Stimulated activated CD8-positive, alpha-beta memory T cell treated with anti-CD3 and anti-CD28 coated beads, Interleukin-15, amount 100 ng/mL, for 24 hours (primary cell): ENCODE measurements around the gene OLFML1.
"Not testable (repeated sequence)": the region's sequence is repeated elsewhere in the genome, so short reads cannot be mapped to it uniquely, and the experiment has no call there.

ENCODE experiments used
- DNase-seq: peaks from one replicate; pipeline ENCODE4 v3.0.0-alpha.2; 2020; ENCODE audit warnings: low read depth

Gene OLFML1

GRCh38 chr11:7512525-7513233, 27.4 kb downstream of the OLFML1 start:
- no peak for DNase-seq

- DNase-seq: peak; percentile 70
Measured at GRCh38 chr11:7513234-7514098, 28.2 kb downstream of the OLFML1 start, which contains the start of gene PPFIBP2. Gene PPFIBP2, plus strand, starts transcription at chr11:7513999. Its CDS starts 35,477 bp downstream, at chr11:7549476.

DNA sequence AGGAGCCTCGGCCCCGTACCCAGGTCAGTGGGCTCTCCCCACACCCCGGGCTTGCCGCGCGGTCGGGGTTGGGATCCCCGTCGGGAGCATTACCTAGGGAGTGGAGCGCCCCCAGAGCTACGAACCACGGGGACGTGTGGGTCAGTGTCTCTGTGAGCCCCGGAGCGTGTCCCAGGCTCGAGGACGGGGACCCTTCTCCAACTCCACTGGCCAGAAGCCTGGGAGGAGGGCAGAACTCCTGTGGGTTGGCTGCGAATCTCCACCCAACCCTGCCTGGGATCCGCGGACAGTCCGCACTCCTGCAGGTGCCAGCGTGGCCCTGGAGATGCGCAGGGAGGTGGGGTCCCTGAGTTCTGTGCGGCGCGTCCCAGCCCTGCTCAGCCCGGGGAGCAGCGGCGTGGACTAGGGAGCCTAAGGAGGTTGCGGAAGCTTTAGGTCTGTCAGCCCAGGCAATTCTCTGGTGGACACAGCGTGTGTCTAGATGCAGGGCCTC, 28.8 kb downstream of the OLFML1 start:
- DNase-seq: no peak

- DNase-seq: no peak
Measured at GRCh38 chr11:7515447-7515886, 30.2 kb downstream of the OLFML1 start.

- no peak for DNase-seq
Measured at GRCh38 chr11:7516475-7516874, 31.2 kb downstream of the OLFML1 start.

DNA sequence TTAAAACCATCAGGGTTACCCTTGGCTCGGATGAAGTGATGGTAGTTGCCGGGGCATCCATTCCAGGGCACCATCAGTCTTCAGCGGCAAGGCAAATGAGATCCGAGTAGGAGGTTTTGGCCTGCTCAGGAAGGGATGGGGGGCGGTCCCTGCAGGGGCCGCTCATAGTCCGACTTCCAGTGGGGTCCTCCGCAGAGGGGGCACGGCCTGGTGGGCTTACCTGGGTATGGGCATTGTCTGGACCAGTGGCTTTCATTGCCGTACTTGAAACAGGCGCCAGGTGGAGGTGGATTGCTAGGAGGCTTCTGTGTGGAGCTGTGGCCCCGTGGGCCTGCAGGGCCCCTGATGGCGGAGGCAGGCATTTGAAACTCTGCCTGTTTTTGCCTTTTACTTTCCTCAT, 32.4 kb downstream of the OLFML1 start:
- not testable (repeated sequence) for DNase-seq

DNA sequence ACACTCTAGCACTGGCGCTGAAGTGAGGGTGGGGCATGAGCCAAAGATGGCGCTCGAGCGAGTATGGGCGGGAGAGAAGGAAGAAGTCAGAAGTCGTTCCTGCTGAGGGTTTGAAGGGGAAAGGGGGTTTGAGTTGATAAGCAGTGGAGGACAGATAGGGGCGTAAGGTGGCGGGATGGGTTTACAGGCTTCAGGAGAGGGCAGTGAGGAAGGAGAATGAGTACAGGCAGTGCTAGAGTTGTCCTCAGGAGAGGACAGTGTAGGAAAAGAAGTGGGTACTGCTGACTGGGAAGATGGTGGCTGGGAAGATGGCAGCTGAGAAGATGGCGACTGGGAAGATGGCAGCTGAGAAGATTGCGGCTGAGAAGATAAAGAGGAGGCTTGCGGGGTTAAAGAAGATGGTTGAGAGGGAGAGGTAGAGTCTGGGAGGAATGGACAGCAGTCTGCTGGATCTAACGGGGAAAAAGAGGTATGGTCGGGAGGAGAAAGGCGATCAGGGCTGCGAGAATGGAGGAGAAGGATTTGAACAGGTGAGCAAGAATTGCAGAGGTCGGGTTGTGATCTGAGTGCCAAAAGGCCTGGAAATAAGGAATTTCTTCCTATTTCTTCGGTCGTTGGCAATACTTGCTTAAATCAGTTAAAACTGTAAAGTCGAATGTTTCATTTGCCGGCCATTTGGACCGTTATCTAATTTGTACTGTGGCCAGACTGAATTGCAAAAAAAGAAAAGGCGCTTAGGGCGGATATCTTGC, 33.7 kb downstream of the OLFML1 start:
- no peak for DNase-seq

- no peak for DNase-seq
Measured at GRCh38 chr11:7520011-7520942, 35.0 kb downstream of the OLFML1 start.

DNA sequence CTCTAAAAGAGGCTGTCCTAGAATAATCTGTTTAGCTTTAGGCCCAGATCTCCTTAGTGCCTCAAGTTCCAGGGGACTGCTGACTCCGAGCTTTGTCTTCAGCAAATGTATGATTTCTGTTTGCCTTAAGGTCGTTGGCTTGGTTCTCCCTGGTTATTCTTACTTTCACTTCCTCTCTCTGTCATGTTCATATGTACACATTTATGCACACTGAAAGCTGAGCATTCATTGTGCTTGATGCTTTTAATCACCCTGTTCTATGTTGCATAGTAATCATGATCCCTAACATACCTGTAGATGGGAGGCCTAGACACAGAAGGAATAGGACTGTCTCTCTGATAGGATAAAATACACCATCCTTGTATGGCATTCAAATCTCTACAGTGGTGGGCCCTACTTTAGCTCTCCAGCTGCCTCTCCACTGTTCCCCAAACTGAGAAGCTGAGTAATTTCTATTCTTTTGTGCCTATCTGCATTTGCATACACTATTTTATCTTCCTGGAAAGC, 35.7 kb downstream of the OLFML1 start:
- DNase-seq: no peak

GRCh38 chr11:7522121-7522520, 36.8 kb downstream of the OLFML1 start:
- DNase-seq: no peak

- DNase-seq: no peak
Measured at GRCh38 chr11:7522546-7522945, 37.2 kb downstream of the OLFML1 start.

- DNase-seq: no peak
Measured at GRCh38 chr11:7523416-7524210, 38.3 kb downstream of the OLFML1 start.

GRCh38 chr11:7524462-7525235, 39.3 kb downstream of the OLFML1 start:
- no peak for DNase-seq

- DNase-seq: no peak
Measured at GRCh38 chr11:7525424-7525823, 40.1 kb downstream of the OLFML1 start.

DNA sequence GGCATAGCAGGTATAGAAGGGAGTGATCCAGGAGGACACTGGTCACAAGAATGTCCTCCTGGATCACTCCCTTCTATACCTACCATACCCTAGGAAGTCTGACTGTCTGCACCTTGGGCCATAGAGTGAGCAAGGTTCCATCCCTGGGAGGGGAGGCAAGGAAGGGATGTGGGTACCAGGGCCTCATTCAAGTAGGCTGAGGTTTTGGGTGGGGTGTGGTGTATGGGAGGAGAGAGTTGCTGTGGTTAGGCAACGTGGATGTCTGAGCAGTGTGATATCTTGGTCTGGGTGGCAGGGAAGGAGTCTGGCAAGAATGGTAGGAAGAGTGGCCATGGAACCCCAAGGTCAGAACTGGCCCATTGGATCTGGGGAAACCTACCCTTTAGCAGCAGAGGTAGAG, 41.7 kb downstream of the OLFML1 start:
- DNase-seq: no peak

DNA sequence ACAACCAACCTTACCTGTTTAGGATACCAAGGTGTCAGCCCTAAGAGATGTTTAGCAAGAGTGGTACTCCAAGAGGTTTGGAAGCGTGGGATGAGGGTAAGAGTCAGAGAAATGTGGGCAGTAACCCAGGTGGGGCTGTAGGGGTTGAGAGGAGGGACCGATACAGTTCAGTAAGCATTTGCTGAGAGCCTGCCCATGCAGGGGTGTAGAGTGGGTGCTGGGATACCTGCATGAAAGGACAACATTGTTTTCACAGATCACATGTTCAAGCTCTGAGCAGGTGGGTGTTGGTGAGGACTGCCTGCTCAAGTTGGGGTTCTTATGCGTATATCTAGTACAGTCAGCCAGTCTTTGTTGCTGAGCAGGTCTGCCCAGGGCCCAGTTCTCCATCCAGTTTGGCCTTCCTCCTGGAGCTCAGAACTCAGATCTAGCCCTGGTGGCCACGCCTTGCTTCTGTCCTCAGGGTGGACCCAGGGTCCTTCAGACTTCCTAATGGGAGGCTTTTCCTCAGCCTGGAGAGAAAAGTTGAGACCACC, 43.3 kb downstream of the OLFML1 start:
- no peak for DNase-seq

- DNase-seq: no peak
Measured at GRCh38 chr11:7530013-7530640, 44.8 kb downstream of the OLFML1 start.

DNA sequence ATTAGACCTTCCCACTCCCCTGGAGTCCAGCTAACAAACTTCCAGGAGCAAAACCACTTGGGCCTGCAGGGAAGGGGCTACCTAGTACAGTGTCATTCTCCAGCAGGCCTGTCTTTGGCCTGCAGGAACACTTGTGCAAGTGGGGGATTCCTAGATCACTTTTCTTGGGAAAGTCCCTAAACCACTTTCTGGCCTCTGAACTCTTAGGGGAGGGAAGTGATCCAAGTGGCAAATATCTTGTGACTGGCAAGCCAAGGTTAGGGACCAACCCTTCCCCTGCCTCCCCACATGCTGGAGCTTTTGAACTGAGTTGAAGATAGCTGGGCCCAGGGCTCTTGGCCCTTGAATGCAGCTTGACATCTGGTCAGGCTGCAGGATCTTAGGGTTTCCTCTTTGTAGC, 45.7 kb downstream of the OLFML1 start:
- DNase-seq: no peak
